Measurements from ENCODE around the gene ATXN10. TPM values are rescaled to one million over a fixed set of nuclear protein-coding genes. Genes with fewer than 3 reads are reported as not detected.

ATXN10 gene
- total RNA-seq, 4 donors from 2014 or later = 35.5 to 83.3 (median 51.1) TPM

DNA sequence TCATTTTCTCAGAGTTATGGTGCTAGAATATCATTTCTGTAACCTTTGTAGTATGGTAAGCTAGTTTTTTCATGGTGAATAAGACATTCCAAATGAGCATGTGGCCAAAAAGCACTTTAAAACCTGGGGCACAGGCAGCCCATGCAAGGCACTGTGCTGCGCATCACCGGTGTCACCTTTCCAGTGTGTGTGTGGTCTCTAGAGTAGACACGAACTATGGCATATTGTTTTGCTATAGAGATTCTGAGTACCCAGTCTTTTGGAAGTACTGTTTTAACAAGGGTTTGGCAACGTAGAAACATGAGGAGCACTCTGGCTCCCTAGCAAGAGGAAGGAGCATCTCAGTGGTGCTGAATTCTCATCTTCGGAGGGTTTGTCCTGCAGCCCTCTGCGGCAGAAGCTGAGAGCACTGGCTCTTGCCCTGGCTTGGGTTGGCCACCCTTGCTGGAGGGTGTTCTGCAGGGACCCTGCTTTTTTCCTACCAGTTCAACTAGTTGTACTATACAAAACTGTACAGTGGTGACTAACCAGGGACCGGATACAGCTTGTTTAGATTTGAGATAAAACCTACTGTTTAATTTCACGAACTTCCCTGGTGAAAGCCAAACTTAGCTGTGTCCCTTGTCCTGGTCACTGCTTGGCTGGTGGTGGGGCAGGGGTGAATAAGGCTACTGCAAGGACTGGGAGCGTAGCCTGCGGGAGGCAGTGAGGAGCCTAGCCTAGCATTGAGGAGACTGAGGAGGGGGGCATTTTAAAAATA is 135.7 kb downstream of the ATXN10 start:
- DNase-seq (ENCODE audit: low spot score in 2 of 2) = no peak
- intact Hi-C loops (cut with DNase I; ENCODE audit: low total_unique reads) = no loop called here
- no peak for TF ChIP-seq POLR2A (IDR thresholded peaks at IDR 0.05)
- TF ChIP-seq, protein P1, sequence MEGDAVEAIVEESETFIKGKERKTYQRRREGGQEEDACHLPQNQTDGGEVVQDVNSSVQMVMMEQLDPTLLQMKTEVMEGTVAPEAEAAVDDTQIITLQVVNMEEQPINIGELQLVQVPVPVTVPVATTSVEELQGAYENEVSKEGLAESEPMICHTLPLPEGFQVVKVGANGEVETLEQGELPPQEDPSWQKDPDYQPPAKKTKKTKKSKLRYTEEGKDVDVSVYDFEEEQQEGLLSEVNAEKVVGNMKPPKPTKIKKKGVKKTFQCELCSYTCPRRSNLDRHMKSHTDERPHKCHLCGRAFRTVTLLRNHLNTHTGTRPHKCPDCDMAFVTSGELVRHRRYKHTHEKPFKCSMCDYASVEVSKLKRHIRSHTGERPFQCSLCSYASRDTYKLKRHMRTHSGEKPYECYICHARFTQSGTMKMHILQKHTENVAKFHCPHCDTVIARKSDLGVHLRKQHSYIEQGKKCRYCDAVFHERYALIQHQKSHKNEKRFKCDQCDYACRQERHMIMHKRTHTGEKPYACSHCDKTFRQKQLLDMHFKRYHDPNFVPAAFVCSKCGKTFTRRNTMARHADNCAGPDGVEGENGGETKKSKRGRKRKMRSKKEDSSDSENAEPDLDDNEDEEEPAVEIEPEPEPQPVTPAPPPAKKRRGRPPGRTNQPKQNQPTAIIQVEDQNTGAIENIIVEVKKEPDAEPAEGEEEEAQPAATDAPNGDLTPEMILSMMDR (IDR thresholded peaks at IDR 0.05) = no peak
- 89 to 90% methylated on average over 10 of the region's 10 CpGs for WGBS, 2 donors
- H3K4me3 ChIP-seq (ENCODE audit: low read depth, poor library complexity, severe bottlenecking) = no peak overlapping the region

DNA sequence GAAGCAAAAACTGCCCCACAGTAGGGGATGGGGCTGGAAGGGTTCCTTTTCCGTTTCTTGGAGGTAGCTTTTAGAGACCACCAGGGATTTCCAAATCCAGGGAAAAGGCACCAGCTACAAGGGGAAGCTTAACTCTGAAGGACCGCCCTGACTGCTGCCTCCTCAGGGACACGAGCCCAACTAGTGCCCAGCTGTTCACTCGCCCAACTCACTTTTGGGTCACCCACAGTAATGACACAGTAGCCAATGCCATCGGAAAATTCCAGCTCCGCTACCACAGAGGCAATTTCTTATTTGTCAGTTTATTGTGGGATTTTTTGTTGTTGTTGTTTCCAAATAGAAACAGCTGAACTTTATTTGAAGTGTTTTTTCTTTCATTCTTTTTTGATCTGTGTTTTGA is 141.3 kb downstream of the ATXN10 start:
- 90 to 97% methylated on average over 6 of the region's 6 CpGs for WGBS, 2 donors
- intact Hi-C loops (cut with DNase I; ENCODE audit: low total_unique reads) = no loop called here

DNA sequence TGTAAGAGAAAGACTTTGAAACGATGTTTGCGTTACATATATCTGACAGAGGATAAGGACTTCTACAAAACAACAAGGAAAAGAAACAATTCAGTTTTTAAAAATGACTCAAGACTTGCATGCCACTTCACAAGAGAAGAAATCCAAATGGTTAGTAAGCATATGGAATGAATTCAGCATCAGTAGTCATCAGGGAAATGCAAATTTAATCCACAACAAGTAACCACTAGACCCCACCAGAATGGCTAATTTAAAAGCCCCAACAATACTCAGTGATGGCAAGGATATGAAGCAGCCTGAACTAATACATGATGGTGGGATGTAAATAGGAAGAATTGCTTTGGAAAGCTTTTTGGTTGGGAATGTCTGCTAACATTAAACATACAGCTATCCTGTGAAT is 142.6 kb downstream of the ATXN10 start:
- WGBS, 2 donors = 98 to 99% methylated on average over 2 of the region's 2 CpGs
- H3K4me3 ChIP-seq (ENCODE audit: low read depth, poor library complexity, severe bottlenecking) = no peak overlapping the region
- intact Hi-C loops (cut with DNase I; ENCODE audit: low total_unique reads) = no loop called here
- TF ChIP-seq, protein P1 (IDR thresholded peaks at IDR 0.05) = no peak
- no peak for TF ChIP-seq POLR2A (IDR thresholded peaks at IDR 0.05)
- no peak for DNase-seq (ENCODE audit: low spot score in 2 of 2)

More for the DNA sequence above, 141.3 kb downstream of the ATXN10 start:
- no peak overlapping the region for H3K4me3 ChIP-seq (ENCODE audit: low read depth, poor library complexity, severe bottlenecking)
- no peak for DNase-seq (ENCODE audit: low spot score in 2 of 2)
- TF ChIP-seq POLR2A (IDR thresholded peaks at IDR 0.05) = no peak
- TF ChIP-seq, protein P1 (IDR thresholded peaks at IDR 0.05) = no peak

DNA sequence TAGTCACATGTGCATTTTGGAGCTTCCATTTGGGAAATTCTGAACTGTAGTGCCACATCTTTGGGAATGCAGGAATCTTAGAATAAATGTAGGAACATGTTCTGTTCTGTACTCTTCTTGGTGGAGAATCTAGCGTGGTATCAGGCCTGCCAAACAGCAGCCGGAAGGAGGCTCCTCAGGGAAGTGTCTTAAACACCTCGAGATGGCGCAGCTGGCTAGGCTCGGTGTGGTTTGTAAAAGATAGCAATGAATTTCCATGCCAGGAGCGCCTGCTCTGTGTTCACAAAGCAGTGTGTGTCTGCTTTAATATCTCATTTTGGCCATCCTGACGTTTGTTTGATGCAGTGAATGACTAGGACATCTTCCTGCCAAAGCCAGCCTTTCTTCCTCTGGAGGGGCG is 145.1 kb downstream of the ATXN10 start:
- no peak for DNase-seq (ENCODE audit: low spot score in 2 of 2)
- intact Hi-C loops (cut with DNase I; ENCODE audit: low total_unique reads) = no loop called here
- no peak overlapping the region for H3K4me3 ChIP-seq (ENCODE audit: low read depth, poor library complexity, severe bottlenecking)
- WGBS, 2 donors = 52 to 55% methylated on average over 8 of the region's 8 CpGs
- TF ChIP-seq, protein P1 (IDR thresholded peaks at IDR 0.05) = no peak
- no peak for TF ChIP-seq POLR2A (IDR thresholded peaks at IDR 0.05)

DNA sequence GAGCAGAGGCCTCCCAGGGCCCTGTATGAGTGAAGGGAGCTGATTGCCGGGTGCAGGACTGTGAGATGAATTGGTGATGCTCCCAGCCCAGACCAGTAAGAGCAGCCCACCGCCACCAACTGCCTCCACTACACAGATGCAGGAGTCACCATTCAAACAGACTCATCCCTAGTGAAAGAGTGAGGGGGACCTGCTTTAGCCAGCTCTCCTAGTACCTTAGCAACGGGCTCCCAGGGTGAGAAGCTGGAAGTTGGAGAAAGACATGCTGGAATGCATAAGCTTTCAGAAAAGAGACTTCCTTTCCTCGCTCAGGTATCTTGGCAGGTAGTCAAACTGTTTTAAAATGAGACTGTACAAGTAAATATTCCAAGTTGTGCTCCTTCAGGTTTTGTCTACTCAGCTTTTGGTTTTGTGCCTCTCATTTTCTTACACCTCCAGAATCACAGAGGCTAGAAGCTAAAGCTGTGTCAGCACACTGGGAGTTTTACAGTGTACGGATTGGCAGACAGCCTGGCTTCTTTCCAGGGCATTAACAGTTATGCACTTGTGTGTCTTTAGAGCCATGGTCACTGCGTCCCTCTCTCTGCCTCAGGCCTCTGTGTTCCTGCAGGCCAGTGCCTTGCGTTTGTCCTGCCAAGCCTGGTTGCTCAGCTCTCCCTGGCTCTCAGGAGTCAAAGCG is 146.2 kb downstream of the ATXN10 start:
- intact Hi-C loops (cut with DNase I; ENCODE audit: low total_unique reads) = no loop called here
- 62 to 69% methylated on average over 8 of the region's 8 CpGs for WGBS, 2 donors
- no peak for TF ChIP-seq POLR2A (IDR thresholded peaks at IDR 0.05)
- TF ChIP-seq, protein P1 (IDR thresholded peaks at IDR 0.05) = no peak
- no peak for DNase-seq (ENCODE audit: low spot score in 2 of 2)
- H3K4me3 ChIP-seq (ENCODE audit: low read depth, poor library complexity, severe bottlenecking) = no peak overlapping the region

All from lower leg skin (tissue), 4 donors.